Measurements from ENCODE around the gene ZNF576. TPM values are rescaled to one million over a fixed set of nuclear protein-coding genes. Genes with fewer than 3 reads are reported as not detected.

ZNF576 gene
- total RNA-seq, 1 donor from 2014 or later, result 6.2 TPM

- DNase-seq (ENCODE audit: low read depth), result no peak
- no peaks in the 10 kb centered on the region for H3K36me3 ChIP-seq (ENCODE audit: control insufficient read depth, insufficient read depth, low read length)
- H3K4me3 ChIP-seq (ENCODE audit: low read depth, low read length), result no peak overlapping the region
- peaks cover 9% of the 10 kb centered on the region for H3K27me3 ChIP-seq (ENCODE audit: control insufficient read depth, insufficient read depth, low read length)
- TF ChIP-seq, protein P1, sequence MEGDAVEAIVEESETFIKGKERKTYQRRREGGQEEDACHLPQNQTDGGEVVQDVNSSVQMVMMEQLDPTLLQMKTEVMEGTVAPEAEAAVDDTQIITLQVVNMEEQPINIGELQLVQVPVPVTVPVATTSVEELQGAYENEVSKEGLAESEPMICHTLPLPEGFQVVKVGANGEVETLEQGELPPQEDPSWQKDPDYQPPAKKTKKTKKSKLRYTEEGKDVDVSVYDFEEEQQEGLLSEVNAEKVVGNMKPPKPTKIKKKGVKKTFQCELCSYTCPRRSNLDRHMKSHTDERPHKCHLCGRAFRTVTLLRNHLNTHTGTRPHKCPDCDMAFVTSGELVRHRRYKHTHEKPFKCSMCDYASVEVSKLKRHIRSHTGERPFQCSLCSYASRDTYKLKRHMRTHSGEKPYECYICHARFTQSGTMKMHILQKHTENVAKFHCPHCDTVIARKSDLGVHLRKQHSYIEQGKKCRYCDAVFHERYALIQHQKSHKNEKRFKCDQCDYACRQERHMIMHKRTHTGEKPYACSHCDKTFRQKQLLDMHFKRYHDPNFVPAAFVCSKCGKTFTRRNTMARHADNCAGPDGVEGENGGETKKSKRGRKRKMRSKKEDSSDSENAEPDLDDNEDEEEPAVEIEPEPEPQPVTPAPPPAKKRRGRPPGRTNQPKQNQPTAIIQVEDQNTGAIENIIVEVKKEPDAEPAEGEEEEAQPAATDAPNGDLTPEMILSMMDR (IDR thresholded peaks at IDR 0.05; ENCODE audit: insufficient read depth, low read length, poor library complexity, severe bottlenecking), result no peak
These were observed 39.8 kb downstream of the ZNF576 start for GRCh38 chr19:43636121-43636683.

DNA sequence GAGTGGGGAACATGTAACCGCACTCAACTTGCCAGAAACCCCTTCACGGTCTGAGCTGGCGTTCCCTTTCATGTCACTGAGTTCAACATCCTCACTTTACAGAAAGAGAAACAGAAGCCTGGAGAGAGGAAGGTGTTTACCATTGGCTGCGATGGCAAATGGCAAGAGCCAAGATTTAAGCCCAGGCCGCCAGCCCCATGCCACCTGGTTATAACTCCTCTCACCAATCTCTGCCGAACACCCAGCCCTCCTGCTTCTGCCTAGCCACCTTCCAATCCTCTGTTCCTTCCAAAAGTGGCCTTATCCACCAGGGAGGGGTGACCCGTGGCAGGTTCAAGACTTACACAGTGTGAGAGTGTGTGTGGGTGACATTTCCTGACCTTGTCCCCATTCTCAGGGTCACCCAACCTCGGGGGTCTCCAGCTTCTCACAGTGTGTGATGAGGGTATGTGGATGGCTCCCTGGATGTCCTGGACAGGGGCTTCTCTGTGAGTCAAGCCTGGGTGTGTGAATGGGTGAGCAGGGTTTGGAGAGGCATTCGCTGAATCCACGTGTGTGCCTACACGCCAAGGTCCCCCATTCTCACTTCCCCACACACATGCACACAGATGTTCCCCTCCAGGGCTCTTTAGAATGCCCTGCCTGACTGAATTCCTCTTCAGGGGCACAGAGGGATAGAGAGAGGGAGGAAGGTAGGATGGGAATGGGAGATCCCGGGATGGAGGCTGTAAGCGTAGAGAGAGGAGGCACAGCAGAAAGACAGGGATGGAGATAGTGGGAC, 42.0 kb downstream of the ZNF576 start:
- TF ChIP-seq, protein P1 (IDR thresholded peaks at IDR 0.05; ENCODE audit: insufficient read depth, low read length, poor library complexity, severe bottlenecking), result no peak
- DNase-seq (ENCODE audit: low read depth), result no peak
- H3K4me3 ChIP-seq (ENCODE audit: low read depth, low read length), result no peak overlapping the region
- peaks cover 9% of the 10 kb centered on the region for H3K27me3 ChIP-seq (ENCODE audit: control insufficient read depth, insufficient read depth, low read length)
- H3K36me3 ChIP-seq (ENCODE audit: control insufficient read depth, insufficient read depth, low read length), result no peaks in the 10 kb centered on the region

GRCh38 chr19:43638995-43639518, 42.7 kb downstream of the ZNF576 start:
- DNase-seq (ENCODE audit: low read depth), result no peak
- TF ChIP-seq, protein P1 (IDR thresholded peaks at IDR 0.05; ENCODE audit: insufficient read depth, low read length, poor library complexity, severe bottlenecking), result no peak
- Histone ChIP-seq H3K36me3 (ENCODE audit: control insufficient read depth, insufficient read depth, low read length) (no peaks in the 10 kb centered on the region), H3K27me3 (ENCODE audit: control insufficient read depth, insufficient read depth, low read length) (peaks cover 9% of the 10 kb centered on the region), H3K4me3 (ENCODE audit: low read depth, low read length) (peak overlapping the region; percentile 62)

GRCh38 chr19:43639519-43640423, 43.4 kb downstream of the ZNF576 start, which contains the start of gene CADM4:
TSS of gene CADM4 (minus strand) at chr19:43639850. CDS start at chr19:43639790, 60 bp downstream.
- H3K4me3 ChIP-seq (ENCODE audit: low read depth, low read length), result peak within 1 kb of the TSS; percentile 66
- DNase-seq (ENCODE audit: low read depth), result no peak

GRCh38 chr19:43640424-43640757, 44.0 kb downstream of the ZNF576 start:
- peaks cover 9% of the 10 kb centered on the region for H3K27me3 ChIP-seq (ENCODE audit: control insufficient read depth, insufficient read depth, low read length)
- no peaks in the 10 kb centered on the region for H3K36me3 ChIP-seq (ENCODE audit: control insufficient read depth, insufficient read depth, low read length)
- H3K4me3 ChIP-seq (ENCODE audit: low read depth, low read length), result peak overlapping the region; percentile 66
- DNase-seq (ENCODE audit: low read depth), result no peak
- TF ChIP-seq, protein P1 (IDR thresholded peaks at IDR 0.05; ENCODE audit: insufficient read depth, low read length, poor library complexity, severe bottlenecking), result no peak

More at GRCh38 chr19:43639519-43640423, 43.4 kb downstream of the ZNF576 start, which contains the start of gene CADM4:
- H3K27me3 ChIP-seq (ENCODE audit: control insufficient read depth, insufficient read depth, low read length), result peaks cover 9% of the 10 kb centered on the region
- TF ChIP-seq, protein P1 (IDR thresholded peaks at IDR 0.05; ENCODE audit: insufficient read depth, low read length, poor library complexity, severe bottlenecking), result no peak
- H3K36me3 ChIP-seq (ENCODE audit: control insufficient read depth, insufficient read depth, low read length), result no peaks in the 10 kb centered on the region

Data from kidney epithelial cell (primary cell).